ENCODE results near the gene WARS2.
"Not testable (repeated sequence)": the region's sequence is repeated elsewhere in the genome, so short reads cannot be mapped to it uniquely, and the experiment has no call there.

The WARS2 gene

GRCh38 chr1:119136401-119136800, 4.1 kb downstream of the WARS2 start:
- Histone ChIP-seq H3K9me3 (ENCODE audit: control insufficient read depth, insufficient read depth, low read length) (no peaks in the 10 kb centered on the region), H3K36me3 (ENCODE audit: control insufficient read depth, insufficient read depth, low read length) (no peaks in the 10 kb centered on the region), H3K4me1 (ENCODE audit: control insufficient read depth, insufficient read depth, low read length) (no peaks in the 10 kb centered on the region), H3K27me3 (ENCODE audit: control insufficient read depth, insufficient read depth, low read length) (no peaks in the 10 kb centered on the region), H3K9ac (ENCODE audit: low read depth, low read length) (no peak overlapping the region), H3K4me3 (ENCODE audit: low read depth, low read length) (no peak overlapping the region)

- Histone ChIP-seq H3K4me1 (ENCODE audit: control insufficient read depth, insufficient read depth, low read length) (no peaks in the 10 kb centered on the region), H3K27me3 (ENCODE audit: control insufficient read depth, insufficient read depth, low read length) (no peaks in the 10 kb centered on the region), H3K9me3 (ENCODE audit: control insufficient read depth, insufficient read depth, low read length) (no peaks in the 10 kb centered on the region), H3K36me3 (ENCODE audit: control insufficient read depth, insufficient read depth, low read length) (no peaks in the 10 kb centered on the region), H3K9ac (ENCODE audit: low read depth, low read length) (no peak overlapping the region), H3K4me3 (ENCODE audit: low read depth, low read length) (no peak overlapping the region)
Observed at GRCh38 chr1:119133987-119134386, 6.5 kb downstream of the WARS2 start.

GRCh38 chr1:119132179-119132578, 8.3 kb downstream of the WARS2 start:
- Histone ChIP-seq H3K4me3 (ENCODE audit: low read depth, low read length) (no peak overlapping the region), H3K9me3 (ENCODE audit: control insufficient read depth, insufficient read depth, low read length) (no peaks in the 10 kb centered on the region), H3K4me1 (ENCODE audit: control insufficient read depth, insufficient read depth, low read length) (no peaks in the 10 kb centered on the region), H3K9ac (ENCODE audit: low read depth, low read length) (no peak overlapping the region), H3K36me3 (ENCODE audit: control insufficient read depth, insufficient read depth, low read length) (no peaks in the 10 kb centered on the region), H3K27me3 (ENCODE audit: control insufficient read depth, insufficient read depth, low read length) (no peaks in the 10 kb centered on the region)

GRCh38 chr1:119125874-119126273, 14.6 kb downstream of the WARS2 start:
- Histone ChIP-seq H3K36me3 (ENCODE audit: control insufficient read depth, insufficient read depth, low read length) (no peaks in the 10 kb centered on the region), H3K9me3 (ENCODE audit: control insufficient read depth, insufficient read depth, low read length) (no peaks in the 10 kb centered on the region), H3K4me3 (ENCODE audit: low read depth, low read length) (no peak overlapping the region), H3K4me1 (ENCODE audit: control insufficient read depth, insufficient read depth, low read length) (no peaks in the 10 kb centered on the region), H3K27me3 (ENCODE audit: control insufficient read depth, insufficient read depth, low read length) (no peaks in the 10 kb centered on the region), H3K9ac (ENCODE audit: low read depth, low read length) (no peak overlapping the region)

- H3K9ac ChIP-seq (ENCODE audit: low read depth, low read length) = no peak overlapping the region
- H3K9me3 ChIP-seq (ENCODE audit: control insufficient read depth, insufficient read depth, low read length) = no peaks in the 10 kb centered on the region
- H3K27me3 ChIP-seq (ENCODE audit: control insufficient read depth, insufficient read depth, low read length) = no peaks in the 10 kb centered on the region
- no peak overlapping the region for H3K4me3 ChIP-seq (ENCODE audit: low read depth, low read length)
- no peaks in the 10 kb centered on the region for H3K4me1 ChIP-seq (ENCODE audit: control insufficient read depth, insufficient read depth, low read length)
- H3K36me3 ChIP-seq (ENCODE audit: control insufficient read depth, insufficient read depth, low read length) = no peaks in the 10 kb centered on the region
Observed at GRCh38 chr1:119124764-119125163, 15.7 kb downstream of the WARS2 start.

- not testable (repeated sequence) for H3K27me3 ChIP-seq (ENCODE audit: control insufficient read depth, insufficient read depth, low read length); H3K36me3 ChIP-seq (ENCODE audit: control insufficient read depth, insufficient read depth, low read length); H3K4me3 ChIP-seq (ENCODE audit: low read depth, low read length); H3K4me1 ChIP-seq (ENCODE audit: control insufficient read depth, insufficient read depth, low read length); H3K9ac ChIP-seq (ENCODE audit: low read depth, low read length); H3K9me3 ChIP-seq (ENCODE audit: control insufficient read depth, insufficient read depth, low read length)
Observed at GRCh38 chr1:119121872-119122271, 18.6 kb downstream of the WARS2 start.

- Histone ChIP-seq H3K27me3 (ENCODE audit: control insufficient read depth, insufficient read depth, low read length) (no peaks in the 10 kb centered on the region), H3K9ac (ENCODE audit: low read depth, low read length) (no peak overlapping the region)
Observed at GRCh38 chr1:119116725-119117124, 23.7 kb downstream of the WARS2 start.

GRCh38 chr1:119115736-119116135, 24.7 kb downstream of the WARS2 start:
- peaks cover 2% of the 10 kb centered on the region for H3K4me1 ChIP-seq (ENCODE audit: control insufficient read depth, insufficient read depth, low read length)
- H3K9me3 ChIP-seq (ENCODE audit: control insufficient read depth, insufficient read depth, low read length) = no peaks in the 10 kb centered on the region
- H3K4me3 ChIP-seq (ENCODE audit: low read depth, low read length) = no peak overlapping the region
- H3K36me3 ChIP-seq (ENCODE audit: control insufficient read depth, insufficient read depth, low read length) = no peaks in the 10 kb centered on the region
- H3K27me3 ChIP-seq (ENCODE audit: control insufficient read depth, insufficient read depth, low read length) = no peaks in the 10 kb centered on the region
- no peak overlapping the region for H3K9ac ChIP-seq (ENCODE audit: low read depth, low read length)

More at GRCh38 chr1:119116725-119117124, 23.7 kb downstream of the WARS2 start:
- no peak overlapping the region for H3K4me3 ChIP-seq (ENCODE audit: low read depth, low read length)
- H3K36me3 ChIP-seq (ENCODE audit: control insufficient read depth, insufficient read depth, low read length) = no peaks in the 10 kb centered on the region
- peaks cover 2% of the 10 kb centered on the region for H3K4me1 ChIP-seq (ENCODE audit: control insufficient read depth, insufficient read depth, low read length)
- H3K9me3 ChIP-seq (ENCODE audit: control insufficient read depth, insufficient read depth, low read length) = no peaks in the 10 kb centered on the region

GRCh38 chr1:119115311-119115710, 25.1 kb downstream of the WARS2 start:
- Histone ChIP-seq H3K9ac (ENCODE audit: low read depth, low read length) (no peak overlapping the region), H3K9me3 (ENCODE audit: control insufficient read depth, insufficient read depth, low read length) (no peaks in the 10 kb centered on the region), H3K27me3 (ENCODE audit: control insufficient read depth, insufficient read depth, low read length) (no peaks in the 10 kb centered on the region), H3K4me3 (ENCODE audit: low read depth, low read length) (no peak overlapping the region), H3K36me3 (ENCODE audit: control insufficient read depth, insufficient read depth, low read length) (no peaks in the 10 kb centered on the region), H3K4me1 (ENCODE audit: control insufficient read depth, insufficient read depth, low read length) (peaks cover 2% of the 10 kb centered on the region)

- Histone ChIP-seq H3K27me3 (ENCODE audit: control insufficient read depth, insufficient read depth, low read length) (no peaks in the 10 kb centered on the region), H3K9ac (ENCODE audit: low read depth, low read length) (no peak overlapping the region), H3K36me3 (ENCODE audit: control insufficient read depth, insufficient read depth, low read length) (no peaks in the 10 kb centered on the region), H3K4me1 (ENCODE audit: control insufficient read depth, insufficient read depth, low read length) (peaks cover 2% of the 10 kb centered on the region), H3K4me3 (ENCODE audit: low read depth, low read length) (no peak overlapping the region), H3K9me3 (ENCODE audit: control insufficient read depth, insufficient read depth, low read length) (no peaks in the 10 kb centered on the region)
Observed at GRCh38 chr1:119114786-119115185, 25.7 kb downstream of the WARS2 start.

GRCh38 chr1:119112791-119113190, 27.7 kb downstream of the WARS2 start:
- Histone ChIP-seq H3K4me1 (ENCODE audit: control insufficient read depth, insufficient read depth, low read length) (peaks cover 2% of the 10 kb centered on the region), H3K9me3 (ENCODE audit: control insufficient read depth, insufficient read depth, low read length) (no peaks in the 10 kb centered on the region), H3K36me3 (ENCODE audit: control insufficient read depth, insufficient read depth, low read length) (no peaks in the 10 kb centered on the region), H3K27me3 (ENCODE audit: control insufficient read depth, insufficient read depth, low read length) (no peaks in the 10 kb centered on the region), H3K4me3 (ENCODE audit: low read depth, low read length) (no peak overlapping the region), H3K9ac (ENCODE audit: low read depth, low read length) (no peak overlapping the region)

GRCh38 chr1:119112244-119112643, 28.2 kb downstream of the WARS2 start:
- H3K36me3 ChIP-seq (ENCODE audit: control insufficient read depth, insufficient read depth, low read length) = no peaks in the 10 kb centered on the region
- no peak overlapping the region for H3K9ac ChIP-seq (ENCODE audit: low read depth, low read length)
- peaks cover 2% of the 10 kb centered on the region for H3K4me1 ChIP-seq (ENCODE audit: control insufficient read depth, insufficient read depth, low read length)
- no peak overlapping the region for H3K4me3 ChIP-seq (ENCODE audit: low read depth, low read length)
- H3K27me3 ChIP-seq (ENCODE audit: control insufficient read depth, insufficient read depth, low read length) = no peaks in the 10 kb centered on the region
- no peaks in the 10 kb centered on the region for H3K9me3 ChIP-seq (ENCODE audit: control insufficient read depth, insufficient read depth, low read length)

- Histone ChIP-seq H3K4me3 (ENCODE audit: low read depth, low read length) (no peak overlapping the region), H3K9ac (ENCODE audit: low read depth, low read length) (no peak overlapping the region), H3K9me3 (ENCODE audit: control insufficient read depth, insufficient read depth, low read length) (no peaks in the 10 kb centered on the region), H3K4me1 (ENCODE audit: control insufficient read depth, insufficient read depth, low read length) (no peaks in the 10 kb centered on the region), H3K36me3 (ENCODE audit: control insufficient read depth, insufficient read depth, low read length) (no peaks in the 10 kb centered on the region), H3K27me3 (ENCODE audit: control insufficient read depth, insufficient read depth, low read length) (no peaks in the 10 kb centered on the region)
Observed at GRCh38 chr1:119108988-119109387, 31.5 kb downstream of the WARS2 start.

Data from iPS-15b (cell line).